NCI-H2227 treated with DMSO at 0.1 percent for 48 hours (cell line): ENCODE measurements around the gene IGFLR1.
A peak's percentile ranks its signal among the peaks of the same experiment; 100 is the strongest.
"Not testable (repeated sequence)": the region's sequence is repeated elsewhere in the genome, so short reads cannot be mapped to it uniquely, and the experiment has no call there.

Experiments
- DNase-seq: peaks from one replicate; lab custom pipeline; 2025; lab: John Stamatoyannopoulos, UW

The IGFLR1 gene

DNA sequence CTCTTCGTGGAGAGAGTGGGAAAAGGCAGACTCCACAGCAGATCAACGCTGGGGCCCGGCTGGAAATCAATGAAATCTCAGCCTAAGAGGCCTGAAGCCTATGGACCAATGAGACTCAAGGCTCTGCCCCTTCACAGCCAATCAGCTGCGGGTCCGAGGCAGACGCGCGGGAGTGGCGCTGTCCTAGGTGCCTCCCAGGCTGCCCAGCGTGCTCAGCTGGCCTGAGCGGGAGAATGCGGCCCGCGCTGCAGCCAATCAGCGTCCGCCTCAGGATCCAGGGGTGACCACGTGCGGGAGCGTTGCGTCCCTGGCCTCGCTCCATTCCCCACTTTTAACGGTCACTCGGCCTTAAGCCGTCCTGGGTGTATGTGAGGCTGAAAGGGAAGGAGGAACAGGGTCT, 38.0 kb downstream of the IGFLR1 start, which contains the start of gene ZBTB32:
TSS of gene ZBTB32 (plus strand) at position 341 of the 400 bp plus-strand sequence. CDS start 10,069 bp downstream, outside the sequence.
- no peak for DNase-seq

DNA sequence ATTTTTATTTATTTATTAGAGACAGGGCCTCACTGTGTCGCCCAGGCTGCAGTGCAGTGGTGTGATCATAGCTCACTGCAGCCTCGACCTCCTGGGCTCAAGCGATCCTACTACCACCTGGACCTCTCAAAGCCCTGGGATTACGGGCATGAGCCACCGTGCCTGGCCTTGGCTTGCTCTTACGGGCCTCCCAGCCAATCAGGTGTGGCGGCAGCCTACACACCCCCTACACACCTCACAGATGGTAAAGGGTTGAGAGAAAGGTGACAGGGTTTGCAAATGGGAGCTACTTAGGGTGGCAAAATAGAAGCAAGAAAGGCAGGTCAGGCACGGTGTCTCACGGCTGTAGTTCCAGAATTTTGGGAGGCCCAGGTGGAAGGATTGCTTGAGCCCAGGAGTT, 38.9 kb downstream of the IGFLR1 start:
- DNase-seq: no peak

DNA sequence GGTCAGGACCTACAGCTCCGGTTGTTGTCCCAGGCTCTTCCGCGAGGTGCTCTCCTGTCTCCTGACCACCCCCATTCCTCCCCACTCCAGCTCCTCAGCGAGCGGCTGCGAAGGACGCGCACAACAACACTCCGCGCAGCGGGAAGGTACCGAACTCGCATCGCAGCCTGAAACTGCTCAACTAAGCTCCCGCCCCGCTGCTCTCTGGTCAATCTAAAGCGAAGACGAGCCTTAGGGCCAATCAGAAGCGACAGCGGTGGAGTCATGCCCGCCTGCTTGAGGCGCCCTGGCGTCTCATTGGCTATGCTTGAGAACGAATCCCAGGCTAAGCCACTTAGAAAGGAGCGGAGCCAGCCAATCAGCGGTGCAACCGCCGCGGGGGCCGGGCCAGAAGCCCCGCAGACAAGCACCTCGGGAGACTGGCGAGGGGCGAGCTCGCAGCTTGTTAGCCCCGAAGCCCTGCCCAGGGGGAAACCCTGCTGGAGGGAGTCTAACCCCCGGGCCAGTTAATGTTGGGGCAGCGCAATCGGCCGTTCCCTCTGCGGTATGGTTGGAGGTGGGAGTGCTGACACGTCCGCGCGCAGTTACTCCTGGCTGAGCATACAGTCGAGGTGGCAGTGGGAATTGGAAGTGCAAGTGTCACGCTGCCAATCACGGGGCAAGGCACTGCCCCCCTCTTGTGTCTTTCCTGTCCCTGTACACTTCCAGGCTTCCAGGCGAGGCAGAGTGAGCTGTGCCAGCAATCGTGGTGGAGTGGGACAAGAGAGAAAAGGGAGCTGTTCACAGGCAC, 39.8 kb downstream of the IGFLR1 start:
- DNase-seq: peak; percentile 100

DNA sequence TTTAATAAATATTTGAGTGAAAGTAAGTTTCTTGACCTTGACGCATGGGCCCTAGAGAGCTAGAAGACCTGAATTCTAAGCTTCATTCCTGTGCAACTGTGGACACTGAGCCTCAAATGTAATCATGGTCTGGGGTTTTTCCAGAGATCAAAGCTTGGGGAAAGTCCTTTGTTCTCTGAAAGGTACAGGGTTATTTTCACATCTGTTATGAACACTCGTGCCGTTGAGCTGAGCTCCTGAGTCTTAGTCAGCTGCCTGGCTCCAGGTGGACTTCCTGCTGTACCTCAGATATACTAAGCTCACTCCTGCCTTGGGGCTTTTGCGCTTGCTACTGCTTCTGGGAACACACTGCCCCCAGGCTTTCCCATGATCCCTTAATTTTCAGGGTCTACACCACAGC, 45.4 kb downstream of the IGFLR1 start:
- no peak for DNase-seq

DNA sequence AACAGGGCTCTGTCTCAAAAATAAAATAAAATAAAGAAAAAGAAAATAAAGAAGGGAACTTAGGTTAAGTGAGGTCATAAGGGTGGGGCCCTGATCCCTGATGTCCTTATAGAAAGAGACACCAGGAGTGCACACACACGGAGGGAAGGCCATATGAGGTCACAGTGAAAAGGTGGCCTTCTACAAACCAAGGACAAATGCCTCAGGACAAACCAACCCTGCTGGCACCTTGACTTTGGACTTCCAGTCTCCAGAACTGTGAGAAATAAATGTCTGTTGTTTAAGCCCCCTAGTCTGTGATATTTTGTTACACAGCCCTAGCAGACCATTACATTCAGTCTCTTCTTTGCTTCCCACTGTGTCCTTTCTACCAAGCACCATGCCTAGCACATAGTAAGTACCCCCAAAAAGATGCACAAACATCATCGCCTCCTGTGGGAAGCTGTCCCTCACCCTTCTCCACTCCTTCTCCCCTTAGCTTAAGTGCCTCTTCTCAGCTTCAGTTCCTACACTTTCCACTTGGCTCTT, 46.3 kb downstream of the IGFLR1 start:
- DNase-seq: no peak

DNA sequence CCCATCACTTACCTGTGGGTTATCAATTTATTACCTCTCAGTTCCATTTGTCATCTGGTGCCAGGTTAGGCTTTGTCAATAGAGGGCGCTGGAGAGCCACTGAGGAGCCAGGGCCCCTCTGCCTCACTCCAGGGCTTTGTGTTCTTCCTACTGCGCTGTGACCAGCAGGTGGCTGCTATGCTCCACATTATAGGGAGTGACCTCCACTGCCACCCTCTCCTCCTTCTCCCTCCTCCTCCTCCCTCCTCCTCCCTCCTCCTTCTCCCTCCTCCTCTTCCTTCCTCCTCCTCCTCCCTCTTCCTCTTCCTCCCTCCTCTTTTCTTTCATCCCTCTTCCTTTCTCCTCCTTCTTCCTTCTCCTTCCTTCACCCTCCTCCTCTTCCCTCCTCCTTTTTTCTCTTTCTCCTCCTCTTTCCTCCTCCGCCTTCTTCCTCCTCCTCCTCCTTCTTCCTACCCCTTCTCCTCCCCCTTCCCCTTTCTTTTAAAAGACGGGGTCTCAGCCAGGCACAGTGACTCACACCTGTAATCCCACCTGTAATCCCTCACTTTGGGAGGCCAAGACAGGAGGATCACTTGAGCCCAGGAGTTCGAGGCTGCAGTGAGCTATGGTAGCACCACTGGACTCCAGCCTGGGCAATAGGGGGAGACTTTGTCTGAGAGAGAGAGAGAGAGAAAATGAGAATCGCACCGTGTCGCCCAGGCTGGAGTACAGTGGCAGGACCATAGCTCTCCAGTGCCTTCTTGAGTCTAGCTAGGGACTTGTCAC, 48.2 kb downstream of the IGFLR1 start:
- peak; percentile 98 for DNase-seq

DNA sequence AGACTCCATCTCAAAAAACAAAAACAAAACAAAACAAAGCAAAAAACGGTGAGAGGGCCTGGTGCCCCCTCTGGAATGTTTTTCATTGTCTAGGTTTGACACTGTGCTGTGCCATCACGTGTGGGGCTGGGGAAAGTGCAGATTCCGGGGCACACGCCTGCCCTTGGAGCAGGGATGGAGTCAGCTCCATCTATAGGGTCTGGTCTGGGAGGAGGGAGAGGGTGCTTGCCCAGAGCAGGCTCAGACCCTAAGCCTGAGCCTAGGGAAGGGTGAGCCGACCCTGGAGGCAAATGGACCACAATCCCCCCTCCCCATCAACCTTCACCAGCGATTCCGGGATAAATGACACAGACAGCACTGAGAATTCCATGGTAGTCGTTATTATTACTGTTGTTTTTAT, 48.8 kb downstream of the IGFLR1 start:
- no peak for DNase-seq

DNA sequence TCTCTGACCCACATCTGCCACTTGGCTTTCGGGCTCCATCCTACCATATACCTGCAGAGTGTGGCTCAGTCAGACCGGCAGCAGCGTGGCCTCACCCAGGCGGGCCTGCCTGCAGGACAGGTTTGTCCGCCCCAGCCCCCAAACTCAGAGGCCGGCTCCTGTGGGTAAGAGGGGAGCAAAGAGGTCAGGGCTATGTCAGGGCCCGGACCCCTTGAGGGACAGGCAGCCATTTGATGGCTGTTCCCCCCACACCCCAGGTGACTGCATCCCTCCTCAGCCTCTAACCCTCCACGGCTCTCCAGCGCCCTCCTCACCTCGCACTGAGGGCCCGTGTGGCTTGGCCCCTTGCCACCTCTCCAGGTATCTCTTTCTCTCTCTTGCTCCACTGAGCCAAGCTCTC, 50.2 kb downstream of the IGFLR1 start:
- DNase-seq: no peak

DNA sequence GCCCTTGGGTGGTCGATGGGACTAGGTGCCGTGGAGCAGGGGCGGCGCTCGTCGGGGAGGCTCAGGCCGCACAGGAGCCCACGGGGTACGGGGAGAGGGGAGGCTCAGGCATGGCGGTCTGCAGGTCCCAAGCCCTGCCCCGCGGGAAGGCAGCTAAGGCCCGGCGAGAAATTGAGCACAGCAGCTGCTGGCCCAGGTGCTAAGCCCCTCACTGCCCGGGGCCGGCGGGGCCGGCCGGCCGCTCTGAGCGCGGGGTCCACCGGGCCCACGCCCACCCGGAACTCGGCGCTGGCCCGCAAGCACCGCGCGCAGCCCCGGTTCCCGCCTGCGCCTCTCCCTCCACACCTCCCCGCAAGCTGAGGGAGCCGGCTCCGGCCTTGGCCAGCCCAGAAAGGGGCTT, 51.1 kb downstream of the IGFLR1 start:
- not testable (repeated sequence) for DNase-seq

DNA sequence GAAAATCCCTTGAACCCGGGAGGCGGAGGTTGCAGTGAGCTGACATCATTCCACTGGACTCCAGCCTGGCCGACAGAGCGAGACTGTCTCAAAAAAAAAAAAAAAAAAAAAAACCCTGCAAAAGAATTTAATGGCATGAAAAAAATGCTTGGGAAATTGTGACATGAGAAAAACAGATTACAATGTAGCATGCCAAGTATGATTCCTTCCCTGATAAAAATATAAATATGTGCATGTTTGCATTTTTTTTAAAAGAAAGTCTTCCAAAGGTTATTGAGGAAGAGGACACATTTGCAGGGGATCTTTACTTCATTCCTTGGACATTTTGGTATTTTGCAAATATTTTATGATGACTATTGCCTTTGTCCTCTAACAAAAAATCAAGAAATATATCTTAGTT, 52.4 kb downstream of the IGFLR1 start:
- DNase-seq: no peak
